Gastrocnemius medialis (tissue), 4 donors: Measurements from ENCODE around the gene GLRX2. TPM values are rescaled to one million over a fixed set of nuclear protein-coding genes. Genes with fewer than 3 reads are reported as not detected.

Source experiments
- ATAC-seq, 2 donors: fragments of 150-250 bp; one replicate each; pipeline ENCODE4 v1.9.1; 2016
- DNase-seq, 2 donors: peaks; one replicate each; pipeline ENCODE4 v3.0.0-alpha.2; 2019
- H3K27ac ChIP-seq, 4 donors: fragments of 200-600 bp; sonication (generic); 1 replicate in 1 of 4; 2 replicates in 3 of 4; pipeline ENCODE4 v1.5.1; 2016 to 2018; ENCODE audit warnings: mild to moderate bottlenecking in 2 of 4, moderate library complexity in 1 of 4
- H3K27me3 ChIP-seq, 3 donors: fragments of 200-600 bp; sonication (generic) in 2 of 3; 1 replicate in 1 of 3; 2 replicates in 2 of 3; pipeline versions ENCODE4 v1.5.1 to v1.6.0; 2016 to 2019; ENCODE audit warnings: mild to moderate bottlenecking in 1 of 3, moderate library complexity in 1 of 3
- H3K36me3 ChIP-seq, 2 donors: fragments of 200-600 bp; sonication (generic) in 1 of 2; one replicate each; pipeline ENCODE4 v1.5.1; 2017 to 2018
- H3K4me1 ChIP-seq, 2 donors: fragments of 200-600 bp; sonication (generic) in 1 of 2; one replicate each; pipeline ENCODE4 v1.5.1; 2016 to 2017; ENCODE audit warnings: mild to moderate bottlenecking in 2 of 2
- H3K4me3 ChIP-seq, 4 donors: fragments of 200-600 bp; sonication (generic) in 3 of 4; 1 replicate in 1 of 4; 2 replicates in 3 of 4; pipeline ENCODE4 v1.5.1; 2016 to 2019; ENCODE audit warnings: mild to moderate bottlenecking in 2 of 4
- H3K9me3 ChIP-seq, 3 donors: fragments of 200-600 bp; sonication (generic) in 2 of 3; 1 replicate in 1 of 3; 2 replicates in 2 of 3; pipeline ENCODE4 v1.5.1; 2016 to 2019
- POLR2A ChIP-seq, 2 donors: fragments of 450-650 bp; IDR thresholded peaks; one replicate each; pipeline ENCODE4 v1.6.1; 2017; ENCODE audit warnings: antibody characterized with exemption in 2 of 2, mild to moderate bottlenecking in 2 of 2, moderate library complexity in 2 of 2
- in situ Hi-C, 4 donors: fragments of 200-750 bp; cut with MboI; loops; one replicate each; pipeline versions ENCODE4 v1.15.0 to v1.8.0; 2017; ENCODE audit warnings: low sequenced_read_pairs in 4 of 4
- intact Hi-C: fragments of 100-400 bp; cut with DNase I; formaldehyde crosslinking; loops from one replicate; pipeline ENCODE4 v1.15.1; 2023; ENCODE audit warnings: low total_unique reads
- total RNA-seq, 4 donors: library from RNA; depleted of rRNA; stranded (reverse); fragments of >200 nt; gene quantifications; one replicate each; pipeline versions ENCODE4 v1.1.0 to v1.2.3, GENCODE V29; 2016
- TF ChIP-seq, protein P1 (sequence below), 5 experiments: fragments of 450-650 bp in 3 of 5; fragments of 200-600 bp in 2 of 5; sonication (generic) in 2 of 5; IDR thresholded peaks in 4 of 5; conservative IDR thresholded peaks in 1 of 5; 1 replicate in 4 of 5; 2 replicates in 1 of 5; pipeline ENCODE4 v1.5.1; 2016 to 2019; ENCODE audit warnings: antibody characterized with exemption in 5 of 5, mild to moderate bottlenecking in 3 of 5, moderate library complexity in 3 of 5

Gene GLRX2
- total RNA-seq, 4 donors from 2014 or later, result 11.9 to 42.8 (median 20.7) TPM

DNA sequence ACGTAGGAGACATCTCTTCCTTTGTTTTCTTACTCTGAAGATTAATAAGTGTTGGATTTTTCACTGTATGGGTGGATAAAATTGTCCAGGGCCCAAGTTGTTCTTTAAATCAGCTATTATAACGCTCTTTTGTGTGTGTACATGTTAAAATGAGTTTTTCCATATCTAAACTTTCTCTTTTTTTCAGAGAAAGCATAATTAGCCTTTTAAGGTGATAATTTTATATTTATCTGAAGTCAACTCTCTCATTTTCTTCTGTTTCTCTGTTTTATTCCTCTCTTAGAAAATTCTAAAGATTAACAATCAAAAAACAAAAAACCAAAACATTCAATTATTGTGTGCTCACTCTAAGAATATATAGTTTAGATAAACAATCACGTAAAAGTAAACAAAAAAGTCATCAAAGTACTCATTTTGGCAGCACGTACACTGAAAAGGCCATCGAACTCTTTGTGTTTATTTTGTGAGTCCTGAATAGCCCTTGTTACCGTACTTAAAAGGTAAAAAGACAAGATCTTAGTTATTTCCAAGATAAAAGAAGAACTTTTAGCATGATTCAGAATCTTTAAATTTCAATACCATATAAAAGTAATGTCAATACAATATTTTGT lies 9.4 kb upstream of the GLRX2 start:
- DNase-seq, result no peak
- no peak for ATAC-seq
- H3K27me3 ChIP-seq, result no peaks in the 10 kb centered on the region
- no peaks in the 10 kb centered on the region for H3K9me3 ChIP-seq
- H3K4me3 ChIP-seq, result no peak overlapping the region
- peaks cover 8 to 16% of the 10 kb centered on the region in 2 donors for H3K4me1 ChIP-seq
- in situ Hi-C loops, result loop anchor here in 2 of 4 donors (25.0 kb wide), 1 partner anchor 302 kb away; the partner anchor contains the start of gene RGS2 (in 2 of the 2)
- TF ChIP-seq, protein P1, sequence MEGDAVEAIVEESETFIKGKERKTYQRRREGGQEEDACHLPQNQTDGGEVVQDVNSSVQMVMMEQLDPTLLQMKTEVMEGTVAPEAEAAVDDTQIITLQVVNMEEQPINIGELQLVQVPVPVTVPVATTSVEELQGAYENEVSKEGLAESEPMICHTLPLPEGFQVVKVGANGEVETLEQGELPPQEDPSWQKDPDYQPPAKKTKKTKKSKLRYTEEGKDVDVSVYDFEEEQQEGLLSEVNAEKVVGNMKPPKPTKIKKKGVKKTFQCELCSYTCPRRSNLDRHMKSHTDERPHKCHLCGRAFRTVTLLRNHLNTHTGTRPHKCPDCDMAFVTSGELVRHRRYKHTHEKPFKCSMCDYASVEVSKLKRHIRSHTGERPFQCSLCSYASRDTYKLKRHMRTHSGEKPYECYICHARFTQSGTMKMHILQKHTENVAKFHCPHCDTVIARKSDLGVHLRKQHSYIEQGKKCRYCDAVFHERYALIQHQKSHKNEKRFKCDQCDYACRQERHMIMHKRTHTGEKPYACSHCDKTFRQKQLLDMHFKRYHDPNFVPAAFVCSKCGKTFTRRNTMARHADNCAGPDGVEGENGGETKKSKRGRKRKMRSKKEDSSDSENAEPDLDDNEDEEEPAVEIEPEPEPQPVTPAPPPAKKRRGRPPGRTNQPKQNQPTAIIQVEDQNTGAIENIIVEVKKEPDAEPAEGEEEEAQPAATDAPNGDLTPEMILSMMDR (IDR thresholded peaks at IDR 0.05 in 4 of 5, conservative IDR thresholded peaks at IDR 0.05 in 1 of 5), result no peak
- no peak for TF ChIP-seq POLR2A (IDR thresholded peaks at IDR 0.05)
- no peaks in the 10 kb centered on the region for H3K36me3 ChIP-seq
- intact Hi-C loops, result no loop called here
- H3K27ac ChIP-seq, result peak overlapping the region in 2 of 4 donors; percentile 12 to 91

DNA sequence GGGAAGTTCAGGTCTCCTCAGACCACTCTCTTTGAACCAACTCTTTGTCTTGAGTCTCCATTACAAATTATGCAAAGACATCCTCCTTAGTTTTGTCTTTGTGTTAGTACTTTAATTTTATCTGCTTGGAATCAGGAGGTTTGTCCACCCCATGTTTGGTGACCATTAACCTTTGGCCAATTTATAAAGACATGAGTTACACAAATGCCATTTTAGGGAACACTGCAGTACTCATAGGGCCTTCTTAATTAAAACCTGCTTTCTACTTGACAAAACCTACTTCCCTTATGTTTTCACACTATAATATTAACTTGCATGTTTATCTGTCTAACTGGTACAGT lies 8.7 kb upstream of the GLRX2 start:
- peak overlapping the region in 1 of 4 donors; percentile 12 for H3K27ac ChIP-seq
- no peak for DNase-seq
- H3K4me3 ChIP-seq, result no peak overlapping the region
- in situ Hi-C loops (loop anchor here in 2 of 4 donors (25.0 kb wide), 1 partner anchor 302 kb away; the partner anchor contains the start of gene RGS2 (in 2 of the 2)), intact Hi-C loops (no loop called here)
- H3K27me3 ChIP-seq, result no peaks in the 10 kb centered on the region
- H3K36me3 ChIP-seq, result no peaks in the 10 kb centered on the region
- H3K9me3 ChIP-seq, result no peaks in the 10 kb centered on the region
- TF ChIP-seq POLR2A (IDR thresholded peaks at IDR 0.05), result no peak
- TF ChIP-seq, protein P1 (IDR thresholded peaks at IDR 0.05 in 4 of 5, conservative IDR thresholded peaks at IDR 0.05 in 1 of 5), result no peak
- peaks cover 8 to 16% of the 10 kb centered on the region in 2 donors for H3K4me1 ChIP-seq
- no peak for ATAC-seq

DNA sequence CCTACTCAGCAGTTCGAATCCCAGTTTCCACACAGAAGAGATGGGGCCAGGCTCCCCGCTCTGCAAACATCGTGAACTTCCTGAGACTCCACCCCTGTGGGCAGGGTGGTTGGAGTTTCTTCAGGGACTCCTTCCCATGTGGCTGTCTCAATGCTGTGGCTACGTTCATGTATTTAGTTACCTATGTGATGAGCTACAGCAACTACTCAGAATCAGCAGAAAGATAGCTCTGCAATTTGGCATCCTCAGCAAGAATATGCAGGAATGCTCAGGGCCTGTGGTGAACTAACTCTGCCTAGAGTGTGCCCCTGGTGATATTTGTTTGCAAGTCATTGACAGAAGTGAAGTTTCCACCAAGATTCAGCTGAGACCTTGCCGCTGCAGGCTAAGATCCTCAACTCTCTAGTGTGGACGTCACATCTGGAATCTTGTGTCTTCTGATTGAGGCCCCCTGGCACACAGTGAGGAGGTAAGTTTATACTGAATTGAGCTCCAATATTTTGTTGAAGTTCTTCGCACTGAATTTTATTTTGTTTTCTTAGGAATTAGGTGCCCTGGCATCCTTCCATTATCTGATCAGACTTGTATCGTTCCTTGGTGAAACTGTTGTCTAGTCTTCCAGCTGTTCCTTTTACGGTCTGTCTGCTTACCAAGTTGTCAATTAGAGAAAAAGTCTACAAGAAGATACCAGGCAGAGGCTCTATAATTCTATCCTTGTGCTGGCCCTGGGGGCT lies 8.2 kb upstream of the GLRX2 start:
- Histone ChIP-seq H3K4me3 (no peak overlapping the region), H3K27me3 (no peaks in the 10 kb centered on the region), H3K4me1 (peaks cover 8 to 16% of the 10 kb centered on the region in 2 donors), H3K27ac (no peak overlapping the region), H3K9me3 (no peaks in the 10 kb centered on the region), H3K36me3 (no peaks in the 10 kb centered on the region)
- DNase-seq, result no peak
- TF ChIP-seq, protein P1 (IDR thresholded peaks at IDR 0.05 in 4 of 5, conservative IDR thresholded peaks at IDR 0.05 in 1 of 5), result no peak
- TF ChIP-seq POLR2A (IDR thresholded peaks at IDR 0.05), result no peak
- in situ Hi-C loops (loop anchor here in 2 of 4 donors (25.0 kb wide), 1 partner anchor 301 kb away; the partner anchor contains the start of gene RGS2 (in 2 of the 2)), intact Hi-C loops (no loop called here)
- no peak for ATAC-seq

DNA sequence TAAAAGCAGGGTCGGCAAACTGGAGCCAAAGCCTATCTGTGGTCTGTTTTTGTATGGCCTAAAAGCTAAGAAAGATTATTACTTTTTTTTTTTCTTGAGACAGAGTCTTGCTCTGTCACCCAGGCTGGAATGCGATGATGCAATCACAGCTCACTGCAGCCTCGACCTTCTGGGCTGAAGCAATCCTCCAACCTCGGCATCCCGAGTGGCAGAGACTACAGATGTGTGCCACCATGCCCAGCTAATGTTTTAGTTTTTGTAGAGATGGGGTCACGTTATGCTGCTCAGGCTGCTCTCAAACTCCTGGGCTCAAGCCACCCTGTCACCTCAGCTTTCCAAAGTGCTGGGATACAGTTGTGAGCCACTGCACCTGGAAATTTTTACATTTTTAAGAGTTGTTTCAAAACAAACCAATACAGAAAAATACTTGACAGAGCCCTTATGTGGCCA lies 6.5 kb upstream of the GLRX2 start:
- Histone ChIP-seq H3K4me3 (no peak overlapping the region), H3K27me3 (no peaks in the 10 kb centered on the region), H3K4me1 (peaks cover 8 to 16% of the 10 kb centered on the region in 2 donors), H3K27ac (peak overlapping the region; percentile 29 to 73 (median 54)), H3K9me3 (no peaks in the 10 kb centered on the region), H3K36me3 (no peaks in the 10 kb centered on the region)
- TF ChIP-seq, protein P1 (IDR thresholded peaks at IDR 0.05 in 4 of 5, conservative IDR thresholded peaks at IDR 0.05 in 1 of 5), result no peak
- TF ChIP-seq POLR2A (IDR thresholded peaks at IDR 0.05), result no peak
- DNase-seq (peak; percentile 23 to 77), ATAC-seq (peak in 1 of 2 donors; percentile 64)
- intact Hi-C loops, result no loop called here
- in situ Hi-C loops, result loop anchor here in 2 of 4 donors (25.0 kb wide), 1 partner anchor 299 kb away; the partner anchor contains the start of gene RGS2 (in 2 of the 2)
